Right renal pelvis (tissue), 4 donors: ENCODE measurements around the gene COG8. TPM values are rescaled to one million over a fixed set of nuclear protein-coding genes. Genes with fewer than 3 reads are reported as not detected.
A peak's percentile ranks its signal among the peaks of the same experiment; 100 is the strongest.
"Not testable (repeated sequence)": the region's sequence is repeated elsewhere in the genome, so short reads cannot be mapped to it uniquely, and the experiment has no call there.

Experiments used
- DNase-seq, 4 donors: peaks; one replicate each; pipeline ENCODE4 v3.0.0-alpha.2; 2013; ENCODE audit warnings: low read depth in 4 of 4, low spot score in 3 of 4, missing footprints in 1 of 4
- polyA plus RNA-seq, 4 donors: library from polyadenylated mRNA; unstranded; fragments of 120-200 nt; gene quantifications; one replicate each; pipeline ENCODE4 v1.2.1, GENCODE V29; 2013; ENCODE audit not compliant: insufficient read length in 4 of 4

COG8 gene
- polyA plus RNA-seq, 4 donors = 28.3 to 32.4 (median 31.3) TPM

DNA sequence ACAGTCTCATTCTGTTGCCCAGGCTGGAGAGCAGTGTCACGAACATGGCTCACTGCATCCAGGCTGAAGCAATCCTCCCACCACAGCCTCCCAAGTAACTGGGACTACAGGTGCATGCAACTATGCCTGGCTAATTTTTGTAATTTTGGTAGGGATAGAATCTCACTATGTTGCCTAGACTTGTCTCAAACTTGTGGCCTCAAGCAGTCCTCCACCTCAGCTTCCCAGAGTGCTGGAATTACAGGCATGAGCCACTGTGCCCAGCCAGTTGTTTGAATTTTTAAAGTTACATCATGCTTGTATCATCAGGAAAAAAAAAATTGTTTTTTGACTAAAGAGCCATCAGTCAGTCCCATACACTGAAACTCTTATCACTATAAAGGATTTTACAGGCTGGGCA, 45.3 kb downstream of the COG8 start:
- DNase-seq = no peak

DNA sequence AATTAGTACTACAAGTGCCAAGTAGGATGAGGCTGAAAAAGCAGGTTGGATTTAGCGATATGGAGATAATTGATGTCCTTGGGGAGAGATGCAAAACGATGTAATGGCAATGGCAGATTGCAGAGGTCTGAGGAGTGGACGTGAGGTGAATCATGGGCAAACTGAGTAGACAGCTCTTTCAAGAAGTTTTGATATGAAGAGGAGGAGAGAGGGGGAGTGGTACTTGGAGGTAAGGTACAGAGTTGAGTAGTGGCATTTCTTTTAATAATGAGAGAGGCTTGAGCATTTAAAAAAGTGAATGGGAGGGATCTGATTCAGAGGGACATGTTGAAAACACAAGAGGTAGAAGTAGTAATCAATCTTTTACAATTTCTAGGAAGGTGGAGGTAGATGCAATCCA, 46.0 kb downstream of the COG8 start:
- no peak for DNase-seq

DNA sequence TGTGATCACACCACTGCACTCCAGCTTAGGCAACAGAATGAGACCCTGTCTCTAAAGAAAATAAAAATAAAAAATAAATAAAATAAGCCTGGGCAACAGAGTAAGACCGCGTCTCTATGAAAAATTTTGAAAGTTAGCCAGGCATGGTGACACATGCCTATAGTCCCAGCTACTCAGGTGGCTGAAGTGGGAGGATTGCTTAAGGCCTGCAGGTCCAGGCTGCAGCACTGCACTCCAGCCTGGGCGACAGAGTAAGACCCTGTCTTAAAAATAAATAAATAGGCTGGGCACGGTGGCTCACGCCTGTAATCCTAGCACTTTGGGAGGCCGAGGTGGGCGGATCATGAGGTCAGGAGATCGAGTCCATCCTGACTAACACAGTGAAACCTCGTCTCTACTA, 47.7 kb downstream of the COG8 start:
- DNase-seq = not testable (repeated sequence)

DNA sequence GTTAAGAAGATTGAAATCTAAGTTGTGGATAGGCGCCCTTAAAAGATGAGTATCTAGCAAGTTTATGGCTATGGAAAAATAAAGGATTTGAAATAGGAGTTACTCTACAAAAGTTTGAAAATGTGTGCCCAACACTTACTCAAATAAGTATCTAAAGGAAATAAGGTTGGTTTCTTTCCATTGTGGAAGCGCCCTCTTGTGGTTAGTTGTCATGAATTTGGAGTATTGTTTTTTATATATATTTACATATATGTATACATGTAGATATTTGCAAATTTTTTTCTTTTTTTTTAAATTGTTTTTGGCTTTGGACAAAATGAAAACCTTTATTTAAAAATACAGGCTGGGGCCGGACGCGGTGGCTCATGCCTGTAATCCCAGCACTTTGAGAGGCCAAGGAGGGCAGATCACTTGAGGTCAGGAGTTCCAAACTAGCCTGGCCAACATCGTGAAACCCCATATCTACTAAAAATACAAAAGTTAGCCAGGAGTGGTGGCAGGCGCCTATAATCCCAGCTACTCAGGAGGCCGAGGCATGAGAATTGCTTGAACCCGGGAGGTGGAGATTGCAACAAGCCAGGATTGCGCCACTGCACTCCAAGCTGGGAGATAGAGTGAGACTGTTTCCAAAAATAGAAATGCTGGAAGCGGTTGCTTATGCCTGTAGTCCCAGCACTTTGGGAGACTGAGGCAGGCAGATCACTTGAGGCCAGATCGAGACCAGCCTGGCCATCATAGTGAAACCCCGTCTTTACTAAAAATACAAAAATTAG, 52.2 kb downstream of the COG8 start:
- peak; percentile 45 to 66 (median 64) for DNase-seq

DNA sequence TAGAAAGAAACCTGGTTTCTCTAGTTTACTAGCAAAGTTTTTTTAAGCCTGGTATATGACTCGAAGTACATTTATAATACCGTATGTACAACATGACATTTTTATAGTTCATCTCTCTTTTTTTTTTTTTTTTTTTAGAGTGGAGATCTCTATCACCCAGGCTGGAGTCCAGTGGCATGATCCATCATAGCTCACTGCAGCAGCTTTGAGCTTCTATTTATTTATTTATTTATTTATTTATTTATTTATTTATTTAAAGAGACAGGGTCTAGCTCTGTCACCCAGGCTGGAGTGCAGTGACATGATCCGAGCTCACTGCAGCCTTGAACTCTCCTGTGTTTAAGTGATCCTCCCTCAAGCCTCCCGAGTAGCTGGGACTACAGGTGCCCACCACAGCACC, 54.1 kb downstream of the COG8 start:
- DNase-seq = no peak

DNA sequence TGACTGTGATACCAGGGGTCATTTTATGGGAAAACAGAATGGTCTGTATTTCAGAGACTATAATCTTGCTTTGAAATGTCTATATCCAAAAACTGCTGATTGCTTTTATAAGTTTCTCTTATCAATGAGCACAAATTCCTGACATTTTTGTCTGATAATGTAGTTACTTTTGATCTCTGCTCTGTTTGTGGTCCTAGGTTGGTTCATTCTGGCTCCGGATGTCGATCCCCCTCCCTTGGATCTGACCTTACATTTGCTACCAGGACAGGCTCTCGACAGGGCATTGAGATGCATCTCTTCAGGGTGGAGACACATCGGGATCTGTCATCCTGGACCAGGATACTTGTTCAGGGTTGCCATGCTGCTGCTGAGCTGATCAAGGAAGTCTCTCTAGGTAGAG, 55.5 kb downstream of the COG8 start:
- no peak for DNase-seq

DNA sequence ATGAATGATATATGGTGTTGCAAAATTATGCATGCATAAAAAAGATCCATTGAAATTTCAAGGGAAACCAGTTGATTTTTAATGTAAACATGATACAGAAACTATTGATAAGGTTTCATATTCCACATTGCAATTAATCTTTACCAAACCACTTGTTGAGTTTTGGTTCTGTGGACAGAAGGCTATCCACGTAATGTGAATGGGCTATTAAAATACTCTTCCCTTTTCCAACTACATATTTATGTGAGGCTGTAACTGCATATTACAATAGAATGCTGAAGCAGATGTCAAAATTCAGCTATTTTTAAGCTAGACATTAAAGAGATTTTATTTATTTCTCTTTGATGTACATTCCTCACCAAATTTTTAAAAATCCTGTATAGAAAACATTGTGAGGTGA, 62.0 kb downstream of the COG8 start:
- no peak for DNase-seq

Other genes with a start within 250 kb of the COG8 start
- 1 to 10 TPM; 3.5 to 4.9 (median 4.5) TPM for gene HAS3, start 233.9 kb downstream of the COG8 start, polyA plus RNA-seq
- gene CHTF8, start 207.0 kb downstream of the COG8 start, polyA plus RNA-seq = 100 to 1,000 TPM; 157 to 170 (median 163) TPM
- 10 to 100 TPM; 56.3 to 63.8 (median 57.0) TPM for gene UTP4, start 206.9 kb downstream of the COG8 start, polyA plus RNA-seq
- gene SNTB2, start 152.4 kb downstream of the COG8 start, polyA plus RNA-seq = 10 to 100 TPM; 11.0 to 15.3 (median 13.1) TPM
- gene VPS4A, start 28.2 kb downstream of the COG8 start, polyA plus RNA-seq = 10 to 100 TPM; 43.6 to 47.3 (median 46.6) TPM
- gene PDF, start 9.0 kb downstream of the COG8 start, polyA plus RNA-seq = 1 to 10 TPM; 3.0 to 7.7 (median 3.5) TPM
- gene NIP7, start 208 bp upstream of the COG8 start, polyA plus RNA-seq = 10 to 100 TPM; 32.0 to 38.2 (median 33.7) TPM
- 1 to 10 TPM; 2.0 to 3.7 (median 2.8) TPM for gene TMED6, start 12.2 kb upstream of the COG8 start, polyA plus RNA-seq
- gene TERF2, start 46.4 kb upstream of the COG8 start, polyA plus RNA-seq = 10 to 100 TPM; 40.7 to 46.9 (median 44.1) TPM
- gene CYB5B, start 85.1 kb upstream of the COG8 start, polyA plus RNA-seq = 100 to 1,000 TPM; 120 to 155 (median 154) TPM
- gene NFAT5, start 226.4 kb upstream of the COG8 start, polyA plus RNA-seq = 10 to 100 TPM; 34.1 to 51.8 (median 39.3) TPM